ENCODE results near the gene DAZ2.
"Not testable (repeated sequence)": the region's sequence is repeated elsewhere in the genome, so short reads cannot be mapped to it uniquely, and the experiment has no call there.

- not testable (repeated sequence) for TF ChIP-seq EZH2 (conservative IDR thresholded peaks at IDR 0.05; ENCODE audit: low read depth, low read length); HNRNPL (IDR thresholded peaks at IDR 0.05; ENCODE audit: low read depth, low read length); SRSF9 (IDR thresholded peaks at IDR 0.05; ENCODE audit: borderline replicate concordance, insufficient read depth, low read depth, low read length, poor library complexity, severe bottlenecking); TP53 (CRISPR knock-in tag; conservative IDR thresholded peaks at IDR 0.05); RAD21 (CRISPR knock-in tag; IDR thresholded peaks at IDR 0.05)
These were observed at the start of gene DAZ2 for GRCh38 chrY:23219233-23219632.

Measured in HepG2 (cell line).